ENCODE measurements around the gene CEMIP2. TPM values are rescaled to one million over a fixed set of nuclear protein-coding genes. Genes with fewer than 3 reads are reported as not detected.

The CEMIP2 gene
- total RNA-seq, 1 experiment from 2014 or later, result 16.0 TPM

- Histone ChIP-seq H2AFZ (ENCODE audit: low read length) (no peak overlapping the region), H3K9me2 (replicated peaks; ENCODE audit: low read length) (no peaks in the 10 kb centered on the region), H3K36me3 (ENCODE audit: low read depth, low read length) (no peaks in the 10 kb centered on the region), H3K9ac (ENCODE audit: low read length) (no peak overlapping the region), H3K4me2 (ENCODE audit: low read length) (no peak overlapping the region), H3K27ac (ENCODE audit: low read length) (no peak overlapping the region), H3K4me3 (ENCODE audit: low read length) (no peak overlapping the region), H4K20me1 (ENCODE audit: low read length) (no peaks in the 10 kb centered on the region), H3K4me1 (ENCODE audit: insufficient read depth, low read length) (peaks cover 15% of the 10 kb centered on the region), H3K9me3 (ENCODE audit: low read length) (no peaks in the 10 kb centered on the region), H3F3A (ENCODE audit: low read length, unreplicated experiment) (no peaks in the 10 kb centered on the region), H3K79me2 (ENCODE audit: low read length) (no peaks in the 10 kb centered on the region), H3K27me3 (ENCODE audit: low read length) (no peaks in the 10 kb centered on the region)
- DNase-seq, result no peak
- no peak for ATAC-seq
- ChIA-PET CTCF (no interaction called here), POLR2A (ENCODE audit: unreplicated experiment) (no interaction called here)
- no peak for TF ChIP-seq EZH2 (IDR thresholded peaks at IDR 0.05; ENCODE audit: low read length, unreplicated experiment)
- TF ChIP-seq EZH2phosphoT487 (IDR thresholded peaks at IDR 0.05; ENCODE audit: borderline replicate concordance, low read length), result no peak
- no peak for TF ChIP-seq CTCF (conservative IDR thresholded peaks at IDR 0.05; ENCODE audit: low read depth, low read length)
- intact Hi-C loops (cut with micrococcal nuclease), result no loop called here
- BruUV-seq (replicated peaks), result no TSS peak
These were observed 126.3 kb downstream of the CEMIP2 start for GRCh38 chr9:71642056-71642455.

GRCh38 chr9:71638627-71639026, 129.7 kb downstream of the CEMIP2 start:
- ChIA-PET POLR2A (ENCODE audit: unreplicated experiment) (no interaction called here), CTCF (interaction anchor here (1.0 kb wide), 1 partner anchor 11 kb away, joined by 3 read pairs; no protein-coding TSS in a partner anchor)
- no peak for TF ChIP-seq EZH2 (IDR thresholded peaks at IDR 0.05; ENCODE audit: low read length, unreplicated experiment)
- TF ChIP-seq CTCF (conservative IDR thresholded peaks at IDR 0.05; ENCODE audit: low read depth, low read length), result no peak
- no peak for TF ChIP-seq EZH2phosphoT487 (IDR thresholded peaks at IDR 0.05; ENCODE audit: borderline replicate concordance, low read length)
- Histone ChIP-seq H4K20me1 (ENCODE audit: low read length) (no peaks in the 10 kb centered on the region), H3K9me3 (ENCODE audit: low read length) (no peaks in the 10 kb centered on the region), H3K4me1 (ENCODE audit: insufficient read depth, low read length) (peaks cover 5% of the 10 kb centered on the region), H3F3A (ENCODE audit: low read length, unreplicated experiment) (no peaks in the 10 kb centered on the region), H3K27me3 (ENCODE audit: low read length) (no peaks in the 10 kb centered on the region), H3K4me3 (ENCODE audit: low read length) (no peak overlapping the region), H2AFZ (ENCODE audit: low read length) (no peak overlapping the region), H3K27ac (ENCODE audit: low read length) (no peak overlapping the region), H3K9ac (ENCODE audit: low read length) (no peak overlapping the region), H3K4me2 (ENCODE audit: low read length) (no peak overlapping the region), H3K9me2 (replicated peaks; ENCODE audit: low read length) (no peaks in the 10 kb centered on the region), H3K79me2 (ENCODE audit: low read length) (no peaks in the 10 kb centered on the region), H3K36me3 (ENCODE audit: low read depth, low read length) (no peaks in the 10 kb centered on the region)
- intact Hi-C loops (cut with micrococcal nuclease), result no loop called here
- BruUV-seq (replicated peaks), result no TSS peak
- ATAC-seq, result no peak
- no peak for DNase-seq

GRCh38 chr9:71637926-71638325, 130.4 kb downstream of the CEMIP2 start:
- ATAC-seq (no peak), DNase-seq (no peak)
- H3K4me1 ChIP-seq (ENCODE audit: insufficient read depth, low read length), result no peaks in the 10 kb centered on the region
- TF ChIP-seq EZH2phosphoT487 (IDR thresholded peaks at IDR 0.05; ENCODE audit: borderline replicate concordance, low read length) (no peak), CTCF (conservative IDR thresholded peaks at IDR 0.05; ENCODE audit: low read depth, low read length) (no peak), EZH2 (IDR thresholded peaks at IDR 0.05; ENCODE audit: low read length, unreplicated experiment) (no peak)
- H3K27ac ChIP-seq (ENCODE audit: low read length), result no peak overlapping the region
- ChIA-PET POLR2A (ENCODE audit: unreplicated experiment) (no interaction called here), CTCF (no interaction called here)
- H3K9me3 ChIP-seq (ENCODE audit: low read length), result no peaks in the 10 kb centered on the region
- no peaks in the 10 kb centered on the region for H3F3A ChIP-seq (ENCODE audit: low read length, unreplicated experiment)
- H3K36me3 ChIP-seq (ENCODE audit: low read depth, low read length), result no peaks in the 10 kb centered on the region
- H3K4me3 ChIP-seq (ENCODE audit: low read length), result no peak overlapping the region
- no peaks in the 10 kb centered on the region for H4K20me1 ChIP-seq (ENCODE audit: low read length)
- intact Hi-C loops (cut with micrococcal nuclease), result no loop called here
- no peak overlapping the region for H3K4me2 ChIP-seq (ENCODE audit: low read length)
- H3K27me3 ChIP-seq (ENCODE audit: low read length), result no peaks in the 10 kb centered on the region
- no peaks in the 10 kb centered on the region for H3K9me2 ChIP-seq (replicated peaks; ENCODE audit: low read length)
- H2AFZ ChIP-seq (ENCODE audit: low read length), result no peak overlapping the region
- H3K79me2 ChIP-seq (ENCODE audit: low read length), result no peaks in the 10 kb centered on the region
- no TSS peak for BruUV-seq (replicated peaks)
- no peak overlapping the region for H3K9ac ChIP-seq (ENCODE audit: low read length)
